Measurements from ENCODE around the gene RPN1.

GRCh38 chr3:128572013-128572412, 78.6 kb downstream of the RPN1 start:
- TF ChIP-seq POLR2A (IDR thresholded peaks at IDR 0.05; ENCODE audit: low read depth, low read length) = no peak
- no peak for TF ChIP-seq CTCF (IDR thresholded peaks at IDR 0.05; ENCODE audit: extremely low read depth in 1 of 2, insufficient read depth in 1 of 2, low read depth in 1 of 2, low read length in 2 of 2)
- no peak for TF ChIP-seq MYC (IDR thresholded peaks at IDR 0.05; ENCODE audit: low read depth, low read length)
- TF ChIP-seq POLR2AphosphoS5 (IDR thresholded peaks at IDR 0.05; ENCODE audit: insufficient read depth, low read depth, low read length) = no peak
